Esophagus squamous epithelium (tissue), 4 donors: ENCODE measurements around the gene RALGPS1.

Experiments
- POLR2A ChIP-seq, 4 donors: fragments of 450-650 bp; IDR thresholded peaks; one replicate each; pipeline ENCODE4 v1.6.1; 2017; ENCODE audit warnings: antibody characterized with exemption in 4 of 4, mild to moderate bottlenecking in 4 of 4, moderate library complexity in 3 of 4
- TF ChIP-seq, protein P1 (sequence below), 6 experiments: fragments of 450-650 bp in 4 of 6; fragments of 200-600 bp in 2 of 6; sonication (generic) in 2 of 6; IDR thresholded peaks; one replicate each; pipeline ENCODE4 v1.5.1; 2016 to 2019; ENCODE audit warnings: antibody characterized with exemption in 6 of 6, mild to moderate bottlenecking in 4 of 6, moderate library complexity in 4 of 6

DNA sequence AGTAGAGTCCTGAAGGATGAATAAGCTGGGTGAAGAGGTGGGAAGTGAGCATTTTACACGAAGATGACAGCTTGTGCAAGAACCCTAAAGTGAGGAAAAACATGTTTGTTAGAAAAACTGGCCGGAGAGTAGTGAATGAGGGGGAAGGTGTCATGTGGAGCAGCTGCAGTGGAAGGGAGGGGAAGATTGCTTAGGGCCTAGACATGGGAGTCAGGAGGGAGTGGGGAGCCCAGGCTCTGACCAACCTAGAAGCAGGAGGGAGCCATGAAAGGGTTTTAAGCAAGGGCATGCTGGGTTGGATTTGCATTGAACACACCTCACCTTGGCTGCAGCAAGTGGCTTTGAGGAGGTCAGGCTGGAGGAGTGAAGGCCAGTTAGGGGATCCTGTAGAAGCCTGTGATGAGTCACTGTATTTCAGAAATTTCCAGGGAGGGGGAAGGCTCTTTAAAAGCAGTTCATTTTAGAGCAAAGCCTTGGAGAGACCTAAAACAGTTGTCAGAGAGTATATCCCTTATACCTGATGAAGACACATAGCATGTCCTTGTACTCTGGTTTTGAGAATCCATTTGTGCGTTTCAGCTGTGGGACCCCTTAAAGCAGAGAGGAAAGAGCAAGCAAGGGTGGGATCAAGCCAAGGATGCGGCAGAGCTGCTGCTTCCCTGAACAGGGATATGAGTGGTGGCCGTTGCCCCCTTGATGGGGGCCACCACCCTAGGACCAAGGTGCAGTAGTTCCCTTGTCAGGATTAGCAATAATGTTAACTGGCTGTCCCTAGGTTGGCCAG lies 162.5 kb downstream of the RALGPS1 start:
- TF ChIP-seq, protein P1, sequence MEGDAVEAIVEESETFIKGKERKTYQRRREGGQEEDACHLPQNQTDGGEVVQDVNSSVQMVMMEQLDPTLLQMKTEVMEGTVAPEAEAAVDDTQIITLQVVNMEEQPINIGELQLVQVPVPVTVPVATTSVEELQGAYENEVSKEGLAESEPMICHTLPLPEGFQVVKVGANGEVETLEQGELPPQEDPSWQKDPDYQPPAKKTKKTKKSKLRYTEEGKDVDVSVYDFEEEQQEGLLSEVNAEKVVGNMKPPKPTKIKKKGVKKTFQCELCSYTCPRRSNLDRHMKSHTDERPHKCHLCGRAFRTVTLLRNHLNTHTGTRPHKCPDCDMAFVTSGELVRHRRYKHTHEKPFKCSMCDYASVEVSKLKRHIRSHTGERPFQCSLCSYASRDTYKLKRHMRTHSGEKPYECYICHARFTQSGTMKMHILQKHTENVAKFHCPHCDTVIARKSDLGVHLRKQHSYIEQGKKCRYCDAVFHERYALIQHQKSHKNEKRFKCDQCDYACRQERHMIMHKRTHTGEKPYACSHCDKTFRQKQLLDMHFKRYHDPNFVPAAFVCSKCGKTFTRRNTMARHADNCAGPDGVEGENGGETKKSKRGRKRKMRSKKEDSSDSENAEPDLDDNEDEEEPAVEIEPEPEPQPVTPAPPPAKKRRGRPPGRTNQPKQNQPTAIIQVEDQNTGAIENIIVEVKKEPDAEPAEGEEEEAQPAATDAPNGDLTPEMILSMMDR (IDR thresholded peaks at IDR 0.05) = no peak
- TF ChIP-seq POLR2A (IDR thresholded peaks at IDR 0.05) = no peak
